SU-DHL-6 (cell line): ENCODE data around the gene RNF135.
"Not testable (repeated sequence)": the region's sequence is repeated elsewhere in the genome, so short reads cannot be mapped to it uniquely, and the experiment has no call there.

ENCODE experiments used
- H2AFZ ChIP-seq: fragments of 200-600 bp; sonication (generic); 2 replicates; pipeline ENCODE4 v1.6.1; 2014; ENCODE audit warnings: low read depth, mild to moderate bottlenecking, moderate library complexity, mixed read lengths, antibody characterized with exemption, low read length; ENCODE audit not compliant: severe bottlenecking
- H3F3A ChIP-seq: fragments of 200-600 bp; shearing (Covaris generic); 2 replicates; pipeline ENCODE4 v1.6.0; 2016; ENCODE audit warnings: antibody characterized with exemption, mild to moderate bottlenecking; ENCODE audit not compliant: insufficient read depth
- H3K27ac ChIP-seq: fragments of 200-600 bp; sonication (generic); 2 replicates; pipeline ENCODE4 v1.5.1; 2016; ENCODE audit warnings: low read depth, mild to moderate bottlenecking, low read length, moderate library complexity, mixed read lengths
- H3K27me3 ChIP-seq: fragments of 200-600 bp; sonication (generic), shearing (Covaris generic); 2 replicates; pipeline ENCODE4 v1.6.0; 2014; ENCODE audit warnings: mild to moderate bottlenecking, low read length
- H3K36me3 ChIP-seq: fragments of 200-600 bp; sonication (generic); 2 replicates; pipeline ENCODE4 v1.6.1; 2014; ENCODE audit warnings: mild to moderate bottlenecking, low read length, mixed read lengths
- H3K4me2 ChIP-seq: fragments of 300-600, 200-600 bp; shearing (Covaris generic), sonication (generic); 2 replicates; pipeline ENCODE4 v1.6.0; 2014; ENCODE audit warnings: low read length, low read depth, mild to moderate bottlenecking; ENCODE audit not compliant: poor library complexity, severe bottlenecking
- H3K4me3 ChIP-seq: fragments of 200-600 bp; sonication (generic); 2 replicates; pipeline ENCODE4 v1.5.1; 2014; ENCODE audit warnings: antibody characterized with exemption, low read length, mild to moderate bottlenecking, mixed read lengths; ENCODE audit not compliant: insufficient read depth, poor library complexity, severe bottlenecking
- H3K79me2 ChIP-seq: fragments of 200-600 bp; sonication (generic); 2 replicates; pipeline ENCODE4 v1.6.1; 2014; ENCODE audit warnings: mild to moderate bottlenecking, low read length, moderate library complexity; ENCODE audit not compliant: insufficient read depth
- H3K9ac ChIP-seq: fragments of 200-600 bp; sonication (generic); 2 replicates; pipeline ENCODE4 v1.7.0; 2014; ENCODE audit warnings: mild to moderate bottlenecking, low read length
- H3K9me2 ChIP-seq: fragments of 200-600 bp; sonication (generic); replicated peaks from 2 replicates; pipeline ENCODE4 v1.6.1; 2014; ENCODE audit warnings: low read length; ENCODE audit not compliant: insufficient read depth
- H3K9me3 ChIP-seq: fragments of 200-600 bp; sonication (generic); 2 replicates; pipeline ENCODE4 v1.6.1; 2014; ENCODE audit warnings: low read length, mixed read lengths; ENCODE audit not compliant: insufficient read depth
- H4K20me1 ChIP-seq: fragments of 200-600 bp; sonication (generic); 2 replicates; pipeline ENCODE4 v1.6.1; 2014; ENCODE audit warnings: low read depth, mild to moderate bottlenecking, antibody characterized with exemption, low read length, moderate library complexity, mixed read lengths
- CTCF ChIP-seq: fragments of 200-600 bp; sonication (generic); IDR thresholded peaks from one replicate; pipeline ENCODE4 v1.5.1; 2017; ENCODE audit warnings: antibody characterized with exemption, mild to moderate bottlenecking, low read length, moderate library complexity; ENCODE audit not compliant: insufficient read depth, poor library complexity, severe bottlenecking
- EZH2phosphoT487 ChIP-seq: fragments of 200-600 bp; sonication (generic), shearing (Covaris generic); conservative IDR thresholded peaks from 2 replicates; pipeline ENCODE4 v1.6.1; 2018; ENCODE audit warnings: mild to moderate bottlenecking, antibody characterized with exemption, low read length, moderate library complexity, mixed read lengths

RNF135 gene

GRCh38 chr17:30929081-30929633, 41.7 kb upstream of the RNF135 start:
- TF ChIP-seq EZH2phosphoT487 = no peak
- TF ChIP-seq CTCF = no peak
- H2AFZ ChIP-seq = no peak overlapping the region
- H4K20me1 ChIP-seq = no peaks in the 10 kb centered on the region
- H3K4me3 ChIP-seq = no peak overlapping the region
- no peak overlapping the region for H3K9ac ChIP-seq
- H3K27me3 ChIP-seq = no peaks in the 10 kb centered on the region
- no peaks in the 10 kb centered on the region for H3K9me3 ChIP-seq
- no peak overlapping the region for H3K4me2 ChIP-seq
- no peaks in the 10 kb centered on the region for H3K9me2 ChIP-seq
- no peaks in the 10 kb centered on the region for H3K36me3 ChIP-seq
- H3F3A ChIP-seq = no peaks in the 10 kb centered on the region
- H3K79me2 ChIP-seq = no peaks in the 10 kb centered on the region
- H3K27ac ChIP-seq = no peak overlapping the region

- H3K79me2 ChIP-seq, H3K27ac ChIP-seq, H3K27me3 ChIP-seq, H3K4me2 ChIP-seq, H3F3A ChIP-seq, H3K9me3 ChIP-seq, H3K36me3 ChIP-seq, H4K20me1 ChIP-seq, H3K4me3 ChIP-seq, H2AFZ ChIP-seq, H3K9ac ChIP-seq, H3K9me2 ChIP-seq: not testable (repeated sequence)
These were observed 41.0 kb upstream of the RNF135 start for GRCh38 chr17:30929861-30930260.

- Histone ChIP-seq H4K20me1 (no peaks in the 10 kb centered on the region), H3F3A (no peaks in the 10 kb centered on the region), H2AFZ (no peak overlapping the region), H3K4me2 (no peak overlapping the region), H3K36me3 (no peaks in the 10 kb centered on the region), H3K4me3 (no peak overlapping the region), H3K9ac (no peak overlapping the region), H3K79me2 (no peaks in the 10 kb centered on the region), H3K27me3 (no peaks in the 10 kb centered on the region), H3K27ac (no peak overlapping the region), H3K9me3 (no peaks in the 10 kb centered on the region), H3K9me2 (no peaks in the 10 kb centered on the region)
- TF ChIP-seq CTCF = no peak
- no peak for TF ChIP-seq EZH2phosphoT487
These were observed 40.3 kb upstream of the RNF135 start for GRCh38 chr17:30930495-30930894.

GRCh38 chr17:30931582-30931981, 39.3 kb upstream of the RNF135 start:
- not testable (repeated sequence) for H3K9me3 ChIP-seq, H3K27me3 ChIP-seq, H3K9me2 ChIP-seq, H3K9ac ChIP-seq, H3K4me2 ChIP-seq, H4K20me1 ChIP-seq, H3K27ac ChIP-seq, H2AFZ ChIP-seq, H3K79me2 ChIP-seq, H3F3A ChIP-seq, H3K36me3 ChIP-seq, H3K4me3 ChIP-seq
